Measurements from ENCODE around the gene ZNF276. TPM values are rescaled to one million over a fixed set of nuclear protein-coding genes. Genes with fewer than 3 reads are reported as not detected.

The ZNF276 gene
- total RNA-seq, 3 donors from 2014 or later: 33.1 to 40.7 (median 35.5) TPM

- H3K36me3 Mint-ChIP-seq (ENCODE audit: insufficient read depth): no peaks in the 10 kb centered on the region
- ATAC-seq: peak; percentile 31 to 36
- no peaks in the 10 kb centered on the region for H3K9me3 Mint-ChIP-seq
- peaks cover 25% of the 10 kb centered on the region for H3K4me1 Mint-ChIP-seq (ENCODE audit: low read depth)
- H3K27me3 Mint-ChIP-seq (ENCODE audit: low read depth): no peaks in the 10 kb centered on the region
- peak; percentile 39 for DNase-seq
- peak overlapping the region; percentile 79 for H3K4me3 Mint-ChIP-seq
Measured at GRCh38 chr16:89700649-89701424, 20.5 kb upstream of the ZNF276 start.

- ATAC-seq (peak; percentile 80 to 83), DNase-seq (peak; percentile 98)
- peak within 1 kb of the TSS; percentile 79 for H3K4me3 Mint-ChIP-seq
- H3K4me1 Mint-ChIP-seq (ENCODE audit: low read depth): peaks cover 25% of the 10 kb centered on the region
- no peaks in the 10 kb centered on the region for H3K9me3 Mint-ChIP-seq
- H3K36me3 Mint-ChIP-seq (ENCODE audit: insufficient read depth): no peaks in the 10 kb centered on the region
- H3K27me3 Mint-ChIP-seq (ENCODE audit: low read depth): no peaks in the 10 kb centered on the region
Measured at GRCh38 chr16:89701425-89702406, 19.6 kb upstream of the ZNF276 start, which contains the start of gene SPATA2L. TSS of gene SPATA2L (minus strand) at chr16:89701705. CDS start at chr16:89701232, 473 bp downstream.

- Mint-ChIP-seq H3K36me3 (ENCODE audit: insufficient read depth) (no peaks in the 10 kb centered on the region), H3K4me1 (ENCODE audit: low read depth) (peaks cover 22% of the 10 kb centered on the region), H3K27me3 (ENCODE audit: low read depth) (no peaks in the 10 kb centered on the region), H3K4me3 (no peak overlapping the region), H3K9me3 (no peaks in the 10 kb centered on the region)
- no peak for ATAC-seq
- no peak for DNase-seq
Measured at GRCh38 chr16:89704281-89704680, 17.1 kb upstream of the ZNF276 start.

- Mint-ChIP-seq H3K9me3 (no peaks in the 10 kb centered on the region), H3K36me3 (ENCODE audit: insufficient read depth) (no peaks in the 10 kb centered on the region), H3K4me3 (no peak overlapping the region), H3K27me3 (ENCODE audit: low read depth) (no peaks in the 10 kb centered on the region), H3K4me1 (ENCODE audit: low read depth) (peaks cover 18% of the 10 kb centered on the region)
- no peak for ATAC-seq
- DNase-seq: no peak
Measured at GRCh38 chr16:89705006-89705405, 16.3 kb upstream of the ZNF276 start.

- H3K9me3 Mint-ChIP-seq: no peaks in the 10 kb centered on the region
- H3K36me3 Mint-ChIP-seq (ENCODE audit: insufficient read depth): no peaks in the 10 kb centered on the region
- no peak for DNase-seq
- no peaks in the 10 kb centered on the region for H3K27me3 Mint-ChIP-seq (ENCODE audit: low read depth)
- no peak overlapping the region for H3K4me3 Mint-ChIP-seq
- ATAC-seq: no peak
- peaks cover 15% of the 10 kb centered on the region for H3K4me1 Mint-ChIP-seq (ENCODE audit: low read depth)
Measured at GRCh38 chr16:89706518-89707260, 14.6 kb upstream of the ZNF276 start.

- H3K4me3 Mint-ChIP-seq: no peak overlapping the region
- no peaks in the 10 kb centered on the region for H3K27me3 Mint-ChIP-seq (ENCODE audit: low read depth)
- ATAC-seq: no peak
- no peaks in the 10 kb centered on the region for H3K9me3 Mint-ChIP-seq
- H3K36me3 Mint-ChIP-seq (ENCODE audit: insufficient read depth): no peaks in the 10 kb centered on the region
- no peak for DNase-seq
- H3K4me1 Mint-ChIP-seq (ENCODE audit: low read depth): peaks cover 8% of the 10 kb centered on the region
Measured at GRCh38 chr16:89707695-89708094, 13.6 kb upstream of the ZNF276 start.

GRCh38 chr16:89708481-89708931 lies 12.8 kb upstream of the ZNF276 start:
- Mint-ChIP-seq H3K4me1 (ENCODE audit: low read depth) (peaks cover 8% of the 10 kb centered on the region), H3K36me3 (ENCODE audit: insufficient read depth) (no peaks in the 10 kb centered on the region), H3K27me3 (ENCODE audit: low read depth) (no peaks in the 10 kb centered on the region), H3K9me3 (no peaks in the 10 kb centered on the region), H3K4me3 (no peak overlapping the region)
- no peak for ATAC-seq
- no peak for DNase-seq

- Mint-ChIP-seq H3K9me3 (no peaks in the 10 kb centered on the region), H3K4me1 (ENCODE audit: low read depth) (peaks cover 8% of the 10 kb centered on the region), H3K36me3 (ENCODE audit: insufficient read depth) (peaks cover 2% of the 10 kb centered on the region), H3K4me3 (no peak overlapping the region), H3K27me3 (ENCODE audit: low read depth) (no peaks in the 10 kb centered on the region)
- no peak for DNase-seq
- ATAC-seq: no peak
Measured at GRCh38 chr16:89709166-89709565, 12.2 kb upstream of the ZNF276 start.

GRCh38 chr16:89709716-89710432 lies 11.5 kb upstream of the ZNF276 start:
- peak overlapping the region; percentile 40 for H3K4me3 Mint-ChIP-seq
- H3K27me3 Mint-ChIP-seq (ENCODE audit: low read depth): no peaks in the 10 kb centered on the region
- H3K36me3 Mint-ChIP-seq (ENCODE audit: insufficient read depth): peaks cover 3% of the 10 kb centered on the region
- ATAC-seq (no peak), DNase-seq (no peak)
- no peaks in the 10 kb centered on the region for H3K9me3 Mint-ChIP-seq
- H3K4me1 Mint-ChIP-seq (ENCODE audit: low read depth): peaks cover 8% of the 10 kb centered on the region

- DNase-seq (no peak), ATAC-seq (peak in 1 of 2 donors; percentile 2)
- no peaks in the 10 kb centered on the region for H3K9me3 Mint-ChIP-seq
- H3K4me3 Mint-ChIP-seq: no peak overlapping the region
- no peaks in the 10 kb centered on the region for H3K27me3 Mint-ChIP-seq (ENCODE audit: low read depth)
- H3K4me1 Mint-ChIP-seq (ENCODE audit: low read depth): peaks cover 6% of the 10 kb centered on the region
- H3K36me3 Mint-ChIP-seq (ENCODE audit: insufficient read depth): peaks cover 3% of the 10 kb centered on the region
Measured at GRCh38 chr16:89710709-89711564, 10.4 kb upstream of the ZNF276 start.

- DNase-seq: peak; percentile 81
- peaks cover 3% of the 10 kb centered on the region for H3K36me3 Mint-ChIP-seq (ENCODE audit: insufficient read depth)
- H3K4me3 Mint-ChIP-seq: peak overlapping the region; percentile 80
- H3K27me3 Mint-ChIP-seq (ENCODE audit: low read depth): no peaks in the 10 kb centered on the region
- peak; percentile 84 to 85 for ATAC-seq
- no peaks in the 10 kb centered on the region for H3K9me3 Mint-ChIP-seq
- H3K4me1 Mint-ChIP-seq (ENCODE audit: low read depth): no peaks in the 10 kb centered on the region
Measured at GRCh38 chr16:89711601-89712273, 9.6 kb upstream of the ZNF276 start.

GRCh38 chr16:89712274-89712781 lies 9.0 kb upstream of the ZNF276 start:
- DNase-seq (no peak), ATAC-seq (peak in 1 of 2 donors; percentile 20)

More at GRCh38 chr16:89712274-89712781, 9.0 kb upstream of the ZNF276 start:
- no peaks in the 10 kb centered on the region for H3K27me3 Mint-ChIP-seq (ENCODE audit: low read depth)
- H3K4me1 Mint-ChIP-seq (ENCODE audit: low read depth): no peaks in the 10 kb centered on the region
- no peaks in the 10 kb centered on the region for H3K9me3 Mint-ChIP-seq
- H3K4me3 Mint-ChIP-seq: peak overlapping the region; percentile 80
- peaks cover 3% of the 10 kb centered on the region for H3K36me3 Mint-ChIP-seq (ENCODE audit: insufficient read depth)
